HG03432 (cell line): ENCODE data around the gene PARP1.

ENCODE experiments used
- ATAC-seq: cut with Tn5 transposase; IDR thresholded peaks from one replicate; pipeline ENCODE4 v1.9.1; 2021; ENCODE audit warnings: mild to moderate bottlenecking, moderate library complexity; ENCODE audit not compliant: unreplicated experiment

PARP1 gene

GRCh38 chr1:226384040-226384439, 23.9 kb downstream of the PARP1 start:
- ATAC-seq = no peak

GRCh38 chr1:226382030-226382429, 25.9 kb downstream of the PARP1 start:
- ATAC-seq = no peak

GRCh38 chr1:226381226-226381998, 26.5 kb downstream of the PARP1 start:
- ATAC-seq = no peak

DNA sequence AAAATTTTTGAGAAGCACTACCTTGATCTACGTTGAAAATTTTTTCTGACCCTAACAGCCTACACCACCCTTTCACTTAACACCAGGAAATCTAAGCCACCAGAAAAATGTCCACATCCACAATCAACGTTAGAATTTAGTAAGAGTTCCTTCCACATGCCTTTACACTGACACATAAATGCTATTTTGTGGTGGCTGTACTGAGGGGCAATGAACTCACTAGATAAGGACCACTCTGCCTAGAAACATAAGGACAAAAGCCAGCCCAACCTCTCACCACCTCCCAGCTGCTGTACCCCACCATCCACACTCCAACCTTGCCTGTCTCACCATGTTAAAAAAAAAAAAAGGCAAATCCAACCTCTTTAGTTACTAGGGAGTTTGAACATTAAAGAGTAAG, 29.8 kb downstream of the PARP1 start:
- ATAC-seq = no peak

- ATAC-seq = no peak
Measured at GRCh38 chr1:226376300-226376699, 31.6 kb downstream of the PARP1 start.

DNA sequence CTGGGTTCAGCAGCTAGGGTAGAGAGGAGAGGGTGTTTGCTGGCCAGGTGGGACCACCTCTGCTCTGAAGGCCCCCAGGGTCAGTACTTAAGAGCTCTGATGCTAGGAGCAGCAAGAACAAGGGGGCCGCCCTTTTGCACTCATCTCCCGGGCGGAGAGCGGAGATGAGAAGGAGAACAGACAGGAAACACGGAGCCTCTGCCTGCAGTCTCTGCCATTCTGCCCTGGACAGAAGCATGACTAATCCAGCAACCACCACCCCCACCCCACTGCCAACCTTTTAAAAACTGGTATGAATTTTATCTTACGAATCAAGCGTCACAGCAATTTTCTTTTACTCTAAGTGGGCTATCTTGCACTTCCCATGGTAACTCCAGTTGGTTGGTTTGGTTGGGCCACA, 34.5 kb downstream of the PARP1 start:
- ATAC-seq = no peak

DNA sequence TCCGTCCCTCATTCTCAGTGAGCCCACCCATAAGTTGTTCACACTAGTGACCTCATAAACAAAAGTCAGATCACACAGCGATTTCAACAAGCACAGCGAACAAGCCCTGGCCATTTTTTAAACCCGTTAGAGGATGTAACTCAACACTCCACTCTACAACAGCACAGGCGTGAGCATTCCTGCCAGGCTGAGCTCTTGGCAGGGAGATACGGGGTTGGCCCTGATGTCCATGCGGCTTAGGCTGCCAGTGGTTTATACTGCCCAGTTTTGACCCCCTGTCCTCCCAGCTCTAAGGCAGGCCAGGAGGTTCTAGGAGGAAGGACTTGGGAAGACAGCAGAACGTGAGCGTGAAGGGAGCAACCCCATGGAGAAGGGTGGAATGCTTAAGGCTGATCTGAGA, 35.0 kb downstream of the PARP1 start:
- no peak for ATAC-seq

- no peak for ATAC-seq
Measured at GRCh38 chr1:226371866-226372490, 35.9 kb downstream of the PARP1 start.

GRCh38 chr1:226371027-226371694, 36.7 kb downstream of the PARP1 start:
- no peak for ATAC-seq

GRCh38 chr1:226370144-226370923, 37.6 kb downstream of the PARP1 start:
- peak; percentile 79 for ATAC-seq

DNA sequence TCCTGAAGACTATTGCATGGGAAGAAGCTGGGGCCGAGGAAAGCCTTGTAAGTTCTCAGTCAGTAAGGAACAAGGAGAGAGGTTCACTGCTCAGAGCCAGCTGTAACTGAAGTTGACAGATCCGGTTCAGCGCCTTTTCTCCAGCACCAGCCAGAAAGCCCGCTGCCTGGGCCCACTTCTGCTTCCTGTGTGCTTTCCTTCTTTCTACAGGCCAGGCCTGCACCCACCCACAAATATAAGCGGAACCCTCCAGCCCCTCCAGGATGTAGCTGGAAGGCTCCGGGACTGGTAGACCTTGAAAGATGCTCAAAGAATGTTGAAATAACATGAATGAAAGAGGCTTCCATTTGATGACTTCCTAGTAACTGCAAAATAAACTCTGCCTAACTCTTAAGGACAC, 38.8 kb downstream of the PARP1 start:
- no peak for ATAC-seq

- no peak for ATAC-seq
Measured at GRCh38 chr1:226366290-226366689, 41.6 kb downstream of the PARP1 start.

DNA sequence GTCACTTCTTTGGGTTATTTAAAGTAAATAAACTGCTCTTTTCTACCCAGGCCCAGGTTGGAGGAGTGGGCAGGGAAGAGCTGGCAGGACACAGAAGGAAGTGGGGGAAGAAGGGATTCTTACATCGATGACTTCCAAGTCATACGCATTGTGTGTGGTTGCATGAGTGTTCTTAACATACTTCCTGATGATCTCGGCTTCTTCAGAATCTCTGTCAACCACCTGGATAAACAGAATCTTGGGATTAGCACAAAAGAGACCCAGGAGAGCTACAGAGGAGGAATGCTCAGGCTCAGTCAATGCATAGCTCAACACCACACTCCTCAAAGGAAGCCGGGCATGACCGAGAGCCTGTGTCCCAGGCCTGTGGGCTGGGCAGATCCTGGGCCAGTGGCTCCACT, 42.1 kb downstream of the PARP1 start:
- no peak for ATAC-seq

- ATAC-seq = no peak
Measured at GRCh38 chr1:226364901-226365565, 42.9 kb downstream of the PARP1 start.

GRCh38 chr1:226364514-226364899, 43.4 kb downstream of the PARP1 start:
- no peak for ATAC-seq

- no peak for ATAC-seq
Measured at GRCh38 chr1:226363801-226364513, 43.9 kb downstream of the PARP1 start.

DNA sequence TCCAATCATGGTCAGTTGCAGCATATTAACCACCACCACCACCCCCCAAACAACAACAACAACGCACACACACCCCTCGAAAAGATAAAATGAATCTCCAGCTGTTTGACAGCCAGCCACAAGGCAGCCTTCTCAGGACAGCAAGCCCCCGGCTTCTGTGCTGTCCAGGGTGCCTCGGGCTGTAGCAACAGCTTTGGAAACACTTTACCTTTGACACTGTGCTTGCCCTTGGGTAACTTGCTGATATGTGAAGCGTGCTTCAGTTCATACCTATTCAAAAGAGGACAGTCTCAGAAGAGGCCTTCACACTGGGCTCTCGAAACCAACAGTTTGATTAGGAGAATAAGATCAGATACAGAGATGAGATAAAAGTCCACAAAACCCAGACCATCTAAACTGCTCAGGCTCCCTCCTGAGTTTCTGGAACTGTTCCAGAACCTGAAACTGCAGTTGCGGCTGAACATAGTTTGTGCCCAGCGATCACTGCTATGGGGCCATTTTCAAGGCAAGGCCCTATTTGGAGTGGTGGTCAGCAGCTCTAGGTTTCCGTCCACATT, 44.9 kb downstream of the PARP1 start:
- no peak for ATAC-seq

- no peak for ATAC-seq
Measured at GRCh38 chr1:226362361-226362760, 45.5 kb downstream of the PARP1 start.

DNA sequence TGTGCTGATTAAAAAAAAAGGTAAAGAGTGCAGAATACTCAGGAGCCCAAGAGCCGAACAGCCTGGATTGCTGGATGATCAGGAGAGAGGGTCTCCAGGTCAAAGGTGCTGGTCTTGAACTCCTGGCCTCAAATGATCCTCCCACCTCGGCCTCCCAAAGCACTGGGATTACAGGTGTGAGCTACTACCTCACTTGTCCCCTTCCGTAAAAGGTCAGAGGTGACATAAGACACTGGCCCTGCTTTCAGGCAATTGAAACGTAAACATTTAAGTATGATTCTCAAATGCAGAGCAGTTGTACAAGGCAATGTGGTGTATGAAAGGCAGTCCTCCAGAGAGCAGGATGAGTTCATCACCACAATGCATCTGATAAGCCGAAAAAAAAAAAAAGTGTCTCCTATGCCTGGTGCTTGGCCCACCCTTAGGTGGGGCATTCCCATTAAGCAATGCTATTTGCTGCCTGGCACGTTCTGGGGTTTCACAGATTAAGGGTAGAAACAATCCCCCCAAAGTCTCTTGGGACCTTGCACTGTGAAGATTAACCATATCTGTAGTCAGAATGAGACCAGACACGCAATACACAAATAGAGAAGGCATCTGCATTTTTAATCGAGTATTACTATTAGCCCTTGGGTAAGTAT, 47.7 kb downstream of the PARP1 start:
- peak; percentile 84 for ATAC-seq
